K562 (cell line): Measurements from ENCODE around the gene RAB24. TPM values are rescaled to one million over a fixed set of nuclear protein-coding genes. Genes with fewer than 3 reads are reported as not detected.

Experiments
- ATAC-seq: fragments of 200-7000 bp; cut with Tn5 transposase; 3 replicates; pipeline ENCODE4 v1.9.1; 2020; ENCODE audit warnings: moderate library complexity
- BruUV-seq: library from RNA; stranded (reverse); fragments of 400-500 nt; replicated peaks from 2 replicates; lab custom pipeline; 2021; lab: Mats Ljungman, UMichigan
- CTCF ChIA-PET: fragments of 300-600 bp; formaldehyde crosslinking; extraction: SDS; loops from one replicate; lab custom pipeline; 2021; ENCODE audit warnings: low intra/inter-chr PET ratio; lab: Yijun Ruan, JAX
- POLR2A ChIA-PET: fragments of 300-600, 350-650 bp; sonication (Branson Sonifier 250); formaldehyde crosslinking; extraction: SDS; loops from one replicate; lab custom pipeline; 2021; ENCODE audit warnings: antibody characterized with exemption, inconsistent platforms; lab: Yijun Ruan, JAX
- DNase-seq, 4 experiments: peaks; one replicate each; pipeline versions ENCODE4 v3.0.0 to v3.0.0-alpha.2; 2011 to 2018; ENCODE audit warnings: low spot score in 3 of 4, mixed read lengths in 3 of 4; ENCODE audit errors: extremely low read depth in 1 of 4
- FAIRE-seq: peaks from 2 replicates; lab custom pipeline; 2011; peaks lifted over from hg19 to GRCh38; lab: Jason Lieb, UNC
- H2AFZ ChIP-seq: 2 replicates; pipeline ENCODE4 v1.6.0; 2011; ENCODE audit warnings: low read depth, low read length, control low read depth, inconsistent platforms
- H3K27ac ChIP-seq: fragments of 200-600 bp; 3 replicates; pipeline ENCODE4 v1.8.0; 2011; ENCODE audit warnings: low read depth, mild to moderate bottlenecking, control low read depth, inconsistent platforms, low read length, moderate library complexity, mixed read lengths; ENCODE audit errors: extremely low read depth
- H3K27me3 ChIP-seq, 2 experiments: fragments of 300-600 bp in 1 of 2; 2 replicates in 1 of 2; 3 replicates in 1 of 2; pipeline versions ENCODE4 v1.6.0 to v1.8.0; 2011; ENCODE audit warnings: inconsistent platforms in 2 of 2, low read length in 2 of 2, mild to moderate bottlenecking in 1 of 2, mixed read lengths in 1 of 2, moderate library complexity in 1 of 2; ENCODE audit not compliant: control insufficient read depth in 2 of 2, insufficient read depth in 2 of 2
- H3K36me3 ChIP-seq: fragments of 300-600 bp; 3 replicates; pipeline ENCODE4 v1.8.0; 2011; ENCODE audit warnings: mild to moderate bottlenecking, low read length, inconsistent platforms; ENCODE audit not compliant: control insufficient read depth, insufficient read depth
- H3K4me1 ChIP-seq, 2 experiments: fragments of 200-600 bp in 1 of 2; replicated peaks in 1 of 2; 2 replicates in 1 of 2; 3 replicates in 1 of 2; pipeline versions ENCODE4 v1.5.1 to v1.8.0; 2011; ENCODE audit warnings: inconsistent platforms in 2 of 2, low read length in 2 of 2, mild to moderate bottlenecking in 1 of 2, mixed read lengths in 1 of 2, moderate library complexity in 1 of 2; ENCODE audit not compliant: control insufficient read depth in 2 of 2, insufficient read depth in 2 of 2
- H3K4me2 ChIP-seq: 2 replicates; pipeline ENCODE4 v1.6.1; 2011; ENCODE audit warnings: low read length, control low read depth, inconsistent platforms, mixed read lengths; ENCODE audit not compliant: insufficient read depth
- H3K4me3 ChIP-seq: fragments of 200-600 bp; sonication (generic), shearing (Covaris generic); 2 replicates; pipeline ENCODE4 v1.5.1; 2016; ENCODE audit warnings: control low read depth, inconsistent platforms
- H3K79me2 ChIP-seq: fragments of 200-600 bp; 3 replicates; pipeline ENCODE4 v1.8.0; 2011; ENCODE audit warnings: low read length, inconsistent platforms; ENCODE audit not compliant: control insufficient read depth, insufficient read depth
- H3K9ac ChIP-seq, 2 experiments: 2 replicates each; pipeline versions ENCODE4 v1.6.0 to v1.6.1; 2011; ENCODE audit warnings: low read depth in 2 of 2, low read length in 2 of 2, control low read depth in 1 of 2, inconsistent platforms in 1 of 2, mild to moderate bottlenecking in 1 of 2, mixed read lengths in 1 of 2; ENCODE audit not compliant: insufficient read depth in 1 of 2
- H3K9me1 ChIP-seq: one replicate; pipeline ENCODE4 v1.6.0; 2011; ENCODE audit warnings: inconsistent platforms, mild to moderate bottlenecking, low read length, moderate library complexity; ENCODE audit not compliant: control insufficient read depth, insufficient read depth
- H3K9me3 ChIP-seq: replicated peaks from 2 replicates; pipeline ENCODE4 v1.5.1; 2011; ENCODE audit warnings: low read depth, low read length, inconsistent platforms; ENCODE audit not compliant: control insufficient read depth, insufficient read depth
- H4K20me1 ChIP-seq: replicated peaks from 2 replicates; pipeline ENCODE4 v1.6.1; 2011; ENCODE audit warnings: low read length, inconsistent platforms, mixed read lengths; ENCODE audit not compliant: control insufficient read depth, insufficient read depth
- ARID1B ChIP-seq: fragments of 450-650 bp; IDR thresholded peaks from 2 replicates; pipeline ENCODE4 v1.6.1; 2016; ENCODE audit warnings: antibody characterized with exemption, mild to moderate bottlenecking, inconsistent platforms
- E2F3 ChIP-seq: fragments of 250-450 bp; sonication (Bioruptor Pico); IDR thresholded peaks from 2 replicates; pipeline ENCODE4 v1.4.0; 2020; ENCODE audit warnings: mild to moderate bottlenecking
- ELF1 ChIP-seq: fragments of 200-800 bp; sonication (Bioruptor generic); IDR thresholded peaks from 2 replicates; pipeline ENCODE4 v1.6.1; 2016; ENCODE audit warnings: missing genetic modification characterization, missing compliant biosample characterization
- ETV6 ChIP-seq, 3 experiments: fragments of 150-350 bp in 1 of 3; sonication (generic) in 1 of 3; formaldehyde crosslinking in 1 of 3; IDR thresholded peaks; 2 replicates each; pipeline versions ENCODE4 v1.6.1 to v1.8.0; 2014 to 2022; ENCODE audit warnings: borderline replicate concordance in 2 of 3, low read depth in 2 of 3, antibody characterized with exemption in 1 of 3, low read length in 1 of 3, mild to moderate bottlenecking in 1 of 3, missing genetic modification reagents in 1 of 3
- FOXP1 ChIP-seq: sonication (generic); formaldehyde crosslinking; IDR thresholded peaks from 2 replicates; pipeline ENCODE4 v1.8.0; 2022; ENCODE audit warnings: mild to moderate bottlenecking, missing genetic modification reagents
- NCOA4 ChIP-seq: fragments of 450-650 bp; IDR thresholded peaks from 2 replicates; pipeline ENCODE4 v1.6.1; 2018; ENCODE audit warnings: mild to moderate bottlenecking; ENCODE audit not compliant: partially characterized antibody
- OTX1 ChIP-seq: fragments of 450-650 bp; formaldehyde crosslinking; IDR thresholded peaks from 2 replicates; pipeline ENCODE4 v1.4.0; 2022; ENCODE audit warnings: mild to moderate bottlenecking
- POU5F1 ChIP-seq: fragments of 150-350 bp; IDR thresholded peaks from 2 replicates; pipeline ENCODE4 v1.6.1; 2014; ENCODE audit warnings: borderline replicate concordance, low read length, low read depth, mild to moderate bottlenecking; ENCODE audit not compliant: partially characterized antibody
- PTBP1 ChIP-seq: fragments of 200-400 bp; formaldehyde crosslinking; IDR thresholded peaks from 2 replicates; pipeline ENCODE4 v1.6.1; 2017; ENCODE audit warnings: low read depth, low read length
- TARDBP ChIP-seq: fragments of 450-650 bp; IDR thresholded peaks from 2 replicates; pipeline ENCODE4 v1.6.1; 2016
- U2AF1 ChIP-seq: fragments of 200-400 bp; formaldehyde crosslinking; optimal IDR thresholded peaks from 2 replicates; pipeline ENCODE3; 2017; ENCODE audit warnings: mild to moderate bottlenecking, low read depth, low read length, moderate library complexity
- ZNF699 ChIP-seq: fragments of 250-450 bp; sonication (Bioruptor Pico); IDR thresholded peaks from 2 replicates; pipeline ENCODE4 v1.8.0; 2021; ENCODE audit warnings: mild to moderate bottlenecking, moderate library complexity; ENCODE audit not compliant: insufficient replicate concordance
- WGBS: fragments of 100-300 bp; shearing (Covaris generic); methylation state at CpG from one replicate; pipeline ENCODE4 v1.1.6; 2016; ENCODE audit warnings: low coverage, mixed read lengths; ENCODE audit not compliant: insufficient coverage; ENCODE audit errors: missing lambda C conversion rate; 5-methylcytosine and 5-hydroxymethylcytosine counted together
- in situ Hi-C: fragments of 300-500 bp; cut with MboI; formaldehyde crosslinking; loops from 4 replicates; pipeline ENCODE4 v1.15.0; 2018; ENCODE audit warnings: inconsistent platforms, mixed read lengths
- intact Hi-C: fragments of 100-400 bp; cut with micrococcal nuclease; formaldehyde crosslinking; loops from 2 replicates; pipeline ENCODE4 v1.14.2; 2022
- polyA plus RNA-seq, 8 experiments: library from polyadenylated mRNA; depleted of rRNA in 4 of 8; stranded (reverse) in 5 of 8; unstranded in 3 of 8; fragments of >200 nt; fragmentation: Nextera tagmentation in 2 of 8; fragmentation: Illumina TruSeq in 1 of 8; extraction: Ambion mirVana in 2 of 8; extraction: Trizol in 1 of 8; gene quantifications; 2 replicates each; pipeline versions ENCODE4 v1.2.1 to v1.2.3, GENCODE V29; 2011 to 2014; ENCODE audit warnings: inconsistent platforms in 1 of 8, missing spikeins in 1 of 8
- total RNA-seq, 7 experiments: library from RNA; depleted of rRNA in 6 of 7; stranded (reverse); fragments of >200 nt in 6 of 7; fragmentation: Illumina TruSeq in 2 of 7; extraction: Trizol in 2 of 7; gene quantifications; 2 replicates each; pipeline versions ENCODE4 v1.2.1 to v1.2.3, GENCODE V29; 2011 to 2021; ENCODE audit warnings: low replicate concordance in 1 of 7
- TF ChIP-seq, protein P1 (sequence below): fragments of 450-650 bp; formaldehyde crosslinking; IDR thresholded peaks from 2 replicates; pipeline ENCODE4 v1.4.0; 2022; ENCODE audit warnings: missing genetic modification characterization
- TF ChIP-seq, protein P2 (sequence below): fragments of 450-650 bp; IDR thresholded peaks from 2 replicates; pipeline ENCODE4 v1.6.1; 2016
- TF ChIP-seq, protein P3 (sequence below), 2 experiments: fragments of 200-800 bp in 1 of 2; sonication (Bioruptor generic) in 1 of 2; sonication (generic) in 1 of 2; formaldehyde crosslinking in 1 of 2; IDR thresholded peaks in 1 of 2; conservative IDR thresholded peaks in 1 of 2; 2 replicates each; pipeline versions ENCODE4 v1.5.0 to v1.6.1; 2016 to 2020; ENCODE audit warnings: missing compliant biosample characterization in 1 of 2, missing genetic modification characterization in 1 of 2, missing genetic modification reagents in 1 of 2

Gene RAB24
- total and polyA plus RNA-seq, 9 of the 15 experiments (the other 6 are each of a cell fraction or from before 2014, with no cell fraction given), result 13.9 to 107 (median 34.8) TPM

DNA sequence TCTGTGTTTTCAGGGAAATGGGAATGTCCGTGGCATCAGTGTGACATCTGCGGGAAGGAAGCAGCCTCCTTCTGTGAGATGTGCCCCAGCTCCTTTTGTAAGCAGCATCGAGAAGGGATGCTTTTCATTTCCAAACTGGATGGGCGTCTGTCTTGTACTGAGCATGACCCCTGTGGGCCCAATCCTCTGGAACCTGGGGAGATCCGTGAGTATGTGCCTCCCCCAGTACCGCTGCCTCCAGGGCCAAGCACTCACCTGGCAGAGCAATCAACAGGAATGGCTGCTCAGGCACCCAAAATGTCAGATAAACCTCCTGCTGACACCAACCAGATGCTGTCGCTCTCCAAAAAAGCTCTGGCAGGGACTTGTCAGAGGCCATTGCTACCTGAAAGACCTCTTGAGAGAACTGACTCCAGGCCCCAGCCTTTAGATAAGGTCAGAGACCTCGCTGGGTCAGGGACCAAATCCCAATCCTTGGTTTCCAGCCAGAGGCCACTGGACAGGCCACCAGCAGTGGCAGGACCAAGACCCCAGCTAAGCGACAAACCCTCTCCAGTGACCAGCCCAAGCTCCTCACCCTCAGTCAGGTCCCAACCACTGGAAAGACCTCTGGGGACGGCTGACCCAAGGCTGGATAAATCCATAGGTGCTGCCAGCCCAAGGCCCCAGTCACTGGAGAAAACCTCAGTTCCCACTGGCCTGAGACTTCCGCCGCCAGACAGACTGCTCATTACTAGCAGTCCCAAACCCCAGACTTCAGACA is 9.5 kb downstream of the RAB24 start:
- no TSS peak for BruUV-seq
- no peak for DNase-seq
- no peaks in the 10 kb centered on the region for H3K9me1 ChIP-seq
- ChIA-PET POLR2A (interaction anchor here (0.6 to 1.1 kb wide), 4 partner anchors 10 to 74 kb away, joined by 3 read pairs; no protein-coding TSS in a partner anchor), CTCF (no interaction called here)
- in situ Hi-C loops (no loop called here), intact Hi-C loops (no loop called here)
- 92% methylated on average over 12 of the region's 12 CpGs for WGBS
- H3K9ac ChIP-seq, result peak overlapping the region in 1 of 2 experiments; percentile 46; a peak in 1 of 4 replicates
- H3K9me3 ChIP-seq, result no peaks in the 10 kb centered on the region
- no peak for ATAC-seq
- H3K79me2 ChIP-seq, result no peaks in the 10 kb centered on the region
- peaks cover 73% of the 10 kb centered on the region for H3K36me3 ChIP-seq
- H3K4me3 ChIP-seq, result no peak overlapping the region
- no peak overlapping the region for H3K27ac ChIP-seq
- H3K4me1 ChIP-seq, result no peaks in the 10 kb centered on the region
- H2AFZ ChIP-seq, result no peak overlapping the region
- H3K27me3 ChIP-seq, result no peaks in the 10 kb centered on the region
- no peaks in the 10 kb centered on the region for H4K20me1 ChIP-seq
- H3K4me2 ChIP-seq, result no peak overlapping the region
- no peak for FAIRE-seq
- TF ChIP-seq FOXP1 (CRISPR knock-in tag) (no peak), PTBP1 (no peak), U2AF1 (no peak), ELF1 (tag) (no peak), NCOA4 (no peak), ZNF699 (no peak), ETV6 (IDR thresholded peaks at IDR 0.05; ENCODE audit: borderline replicate concordance in 1 of 2, low read depth in 2 of 2, low read length in 1 of 2) (no peak), ETV6 (CRISPR knock-in tag; IDR thresholded peaks at IDR 0.05; ENCODE audit: borderline replicate concordance) (no peak), OTX1 (CRISPR knock-in tag) (no peak), TARDBP (no peak), POU5F1 (no peak), ARID1B (no peak), E2F3 (CRISPR knock-in tag) (no peak)
- TF ChIP-seq, protein P1, sequence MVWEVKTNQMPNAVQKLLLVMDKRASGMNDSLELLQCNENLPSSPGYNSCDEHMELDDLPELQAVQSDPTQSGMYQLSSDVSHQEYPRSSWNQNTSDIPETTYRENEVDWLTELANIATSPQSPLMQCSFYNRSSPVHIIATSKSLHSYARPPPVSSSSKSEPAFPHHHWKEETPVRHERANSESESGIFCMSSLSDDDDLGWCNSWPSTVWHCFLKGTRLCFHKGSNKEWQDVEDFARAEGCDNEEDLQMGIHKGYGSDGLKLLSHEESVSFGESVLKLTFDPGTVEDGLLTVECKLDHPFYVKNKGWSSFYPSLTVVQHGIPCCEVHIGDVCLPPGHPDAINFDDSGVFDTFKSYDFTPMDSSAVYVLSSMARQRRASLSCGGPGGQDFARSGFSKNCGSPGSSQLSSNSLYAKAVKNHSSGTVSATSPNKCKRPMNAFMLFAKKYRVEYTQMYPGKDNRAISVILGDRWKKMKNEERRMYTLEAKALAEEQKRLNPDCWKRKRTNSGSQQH (CRISPR knock-in tag), result no peak
- TF ChIP-seq, protein P2, sequence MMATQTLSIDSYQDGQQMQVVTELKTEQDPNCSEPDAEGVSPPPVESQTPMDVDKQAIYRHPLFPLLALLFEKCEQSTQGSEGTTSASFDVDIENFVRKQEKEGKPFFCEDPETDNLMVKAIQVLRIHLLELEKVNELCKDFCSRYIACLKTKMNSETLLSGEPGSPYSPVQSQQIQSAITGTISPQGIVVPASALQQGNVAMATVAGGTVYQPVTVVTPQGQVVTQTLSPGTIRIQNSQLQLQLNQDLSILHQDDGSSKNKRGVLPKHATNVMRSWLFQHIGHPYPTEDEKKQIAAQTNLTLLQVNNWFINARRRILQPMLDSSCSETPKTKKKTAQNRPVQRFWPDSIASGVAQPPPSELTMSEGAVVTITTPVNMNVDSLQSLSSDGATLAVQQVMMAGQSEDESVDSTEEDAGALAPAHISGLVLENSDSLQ, result no peak
- TF ChIP-seq, protein P3, sequence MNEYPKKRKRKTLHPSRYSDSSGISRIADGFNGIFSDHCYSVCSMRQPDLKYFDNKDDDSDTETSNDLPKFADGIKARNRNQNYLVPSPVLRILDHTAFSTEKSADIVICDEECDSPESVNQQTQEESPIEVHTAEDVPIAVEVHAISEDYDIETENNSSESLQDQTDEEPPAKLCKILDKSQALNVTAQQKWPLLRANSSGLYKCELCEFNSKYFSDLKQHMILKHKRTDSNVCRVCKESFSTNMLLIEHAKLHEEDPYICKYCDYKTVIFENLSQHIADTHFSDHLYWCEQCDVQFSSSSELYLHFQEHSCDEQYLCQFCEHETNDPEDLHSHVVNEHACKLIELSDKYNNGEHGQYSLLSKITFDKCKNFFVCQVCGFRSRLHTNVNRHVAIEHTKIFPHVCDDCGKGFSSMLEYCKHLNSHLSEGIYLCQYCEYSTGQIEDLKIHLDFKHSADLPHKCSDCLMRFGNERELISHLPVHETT (CRISPR knock-in tag; conservative IDR thresholded peaks at IDR 0.05 in 1 of 2, IDR thresholded peaks at IDR 0.05 in 1 of 2), result no peak
